ENCODE results near the gene MLC1. TPM values are rescaled to one million over a fixed set of nuclear protein-coding genes. Genes with fewer than 3 reads are reported as not detected.

Gene MLC1
- total and polyA plus RNA-seq, 10 of the 15 experiments (the other 5 are each of a cell fraction or from before 2014, with no cell fraction given) = 0.03 to 0.15 (median 0.07) TPM; not detected in 7

DNA sequence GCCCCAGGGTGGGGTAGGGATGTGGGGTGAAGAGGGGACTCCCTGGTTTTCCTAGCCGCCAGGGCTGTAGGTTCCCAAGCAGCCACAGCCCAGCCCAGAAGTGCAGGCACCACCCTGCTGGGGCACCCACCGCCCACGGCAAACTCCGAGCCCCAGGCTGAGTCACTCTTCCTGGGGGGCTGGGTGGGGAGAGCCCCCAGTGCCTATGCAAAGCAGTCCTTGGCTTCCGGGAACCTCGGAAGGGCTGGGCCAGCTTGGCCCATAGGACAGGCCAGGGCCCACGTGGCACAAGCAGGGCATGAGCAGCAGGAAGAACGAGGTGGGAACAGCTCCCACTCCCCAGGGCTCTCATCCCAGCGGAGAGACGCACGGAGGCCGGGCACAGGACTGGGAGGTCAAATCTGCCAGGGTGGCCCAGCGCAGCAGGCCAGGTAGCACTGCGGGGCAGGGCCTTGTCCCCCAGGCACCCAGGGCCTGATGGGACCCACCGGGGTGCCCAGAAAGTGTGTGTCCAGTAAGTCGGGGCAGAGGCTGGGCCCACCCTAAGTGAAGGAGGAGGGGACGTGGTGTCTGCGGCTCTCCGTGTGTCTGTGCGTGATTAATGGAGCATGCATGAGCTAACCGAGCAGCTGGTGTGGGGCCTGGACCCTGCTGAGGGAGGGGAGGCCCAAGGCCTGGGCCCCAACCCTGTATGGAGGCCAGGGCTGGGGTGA, 68.1 kb downstream of the MLC1 start (continued):
- TF ChIP-seq RB1 (IDR thresholded peaks at IDR 0.05; ENCODE audit: borderline replicate concordance) = no peak
- TF ChIP-seq HDGF (IDR thresholded peaks at IDR 0.05) = 0 out of 2 replicates have a peak, but pooled peaks have one; percentile 55
- no peak for TF ChIP-seq RBBP5 (conservative IDR thresholded peaks at IDR 0.05)
- TF ChIP-seq STAT1 (conservative IDR thresholded peaks at IDR 0.05) = no peak
- peak; percentile 71 for TF ChIP-seq ATF7 (IDR thresholded peaks at IDR 0.05; ENCODE audit: low read depth)
- TF ChIP-seq TCF12 (IDR thresholded peaks at IDR 0.05; ENCODE audit: low read depth, low read length) = peak; percentile 85
- no peak for TF ChIP-seq PAX8 (IDR thresholded peaks at IDR 0.05)
- peak; percentile 81; the same call in 1 of the 2 replicates for TF ChIP-seq PAX5 (IDR thresholded peaks at IDR 0.05; ENCODE audit: borderline replicate concordance, low read depth, low read length)
- TF ChIP-seq, protein P1, sequence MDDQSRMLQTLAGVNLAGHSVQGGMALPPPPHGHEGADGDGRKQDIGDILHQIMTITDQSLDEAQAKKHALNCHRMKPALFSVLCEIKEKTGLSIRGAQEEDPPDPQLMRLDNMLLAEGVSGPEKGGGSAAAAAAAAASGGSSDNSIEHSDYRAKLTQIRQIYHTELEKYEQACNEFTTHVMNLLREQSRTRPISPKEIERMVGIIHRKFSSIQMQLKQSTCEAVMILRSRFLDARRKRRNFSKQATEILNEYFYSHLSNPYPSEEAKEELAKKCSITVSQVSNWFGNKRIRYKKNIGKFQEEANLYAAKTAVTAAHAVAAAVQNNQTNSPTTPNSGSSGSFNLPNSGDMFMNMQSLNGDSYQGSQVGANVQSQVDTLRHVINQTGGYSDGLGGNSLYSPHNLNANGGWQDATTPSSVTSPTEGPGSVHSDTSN (IDR thresholded peaks at IDR 0.05; ENCODE audit: insufficient replicate concordance, low read depth, low read length) = no peak
- peak; percentile 54 for TF ChIP-seq NR2F1 (conservative IDR thresholded peaks at IDR 0.05)
- TF ChIP-seq ASH2L (IDR thresholded peaks at IDR 0.05; ENCODE audit: borderline replicate concordance, low read depth) = no peak
- no peak for TF ChIP-seq NFXL1 (IDR thresholded peaks at IDR 0.05; ENCODE audit: borderline replicate concordance)
- TF ChIP-seq IKZF1 (conservative IDR thresholded peaks at IDR 0.05) = peak; percentile 90
- TF ChIP-seq SRF (IDR thresholded peaks at IDR 0.05; ENCODE audit: low read depth in 2 of 2, low read length in 2 of 2) = 0 out of 4 replicates have a peak, but pooled peaks of 1 of the 2 experiments have one; percentile 11
- TF ChIP-seq IKZF2 (IDR thresholded peaks at IDR 0.05) = peak; percentile 82
- no peak for TF ChIP-seq MTA3 (IDR thresholded peaks at IDR 0.05; ENCODE audit: borderline replicate concordance, low read length)
- TF ChIP-seq ZNF24 (IDR thresholded peaks at IDR 0.05) = no peak
- TF ChIP-seq, protein P2, sequence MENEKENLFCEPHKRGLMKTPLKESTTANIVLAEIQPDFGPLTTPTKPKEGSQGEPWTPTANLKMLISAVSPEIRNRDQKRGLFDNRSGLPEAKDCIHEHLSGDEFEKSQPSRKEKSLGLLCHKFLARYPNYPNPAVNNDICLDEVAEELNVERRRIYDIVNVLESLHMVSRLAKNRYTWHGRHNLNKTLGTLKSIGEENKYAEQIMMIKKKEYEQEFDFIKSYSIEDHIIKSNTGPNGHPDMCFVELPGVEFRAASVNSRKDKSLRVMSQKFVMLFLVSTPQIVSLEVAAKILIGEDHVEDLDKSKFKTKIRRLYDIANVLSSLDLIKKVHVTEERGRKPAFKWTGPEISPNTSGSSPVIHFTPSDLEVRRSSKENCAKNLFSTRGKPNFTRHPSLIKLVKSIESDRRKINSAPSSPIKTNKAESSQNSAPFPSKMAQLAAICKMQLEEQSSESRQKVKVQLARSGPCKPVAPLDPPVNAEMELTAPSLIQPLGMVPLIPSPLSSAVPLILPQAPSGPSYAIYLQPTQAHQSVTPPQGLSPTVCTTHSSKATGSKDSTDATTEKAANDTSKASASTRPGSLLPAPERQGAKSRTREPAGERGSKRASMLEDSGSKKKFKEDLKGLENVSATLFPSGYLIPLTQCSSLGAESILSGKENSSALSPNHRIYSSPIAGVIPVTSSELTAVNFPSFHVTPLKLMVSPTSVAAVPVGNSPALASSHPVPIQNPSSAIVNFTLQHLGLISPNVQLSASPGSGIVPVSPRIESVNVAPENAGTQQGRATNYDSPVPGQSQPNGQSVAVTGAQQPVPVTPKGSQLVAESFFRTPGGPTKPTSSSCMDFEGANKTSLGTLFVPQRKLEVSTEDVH (IDR thresholded peaks at IDR 0.05; ENCODE audit: low read depth, partially characterized antibody) = no peak
- TF ChIP-seq, protein P3, sequence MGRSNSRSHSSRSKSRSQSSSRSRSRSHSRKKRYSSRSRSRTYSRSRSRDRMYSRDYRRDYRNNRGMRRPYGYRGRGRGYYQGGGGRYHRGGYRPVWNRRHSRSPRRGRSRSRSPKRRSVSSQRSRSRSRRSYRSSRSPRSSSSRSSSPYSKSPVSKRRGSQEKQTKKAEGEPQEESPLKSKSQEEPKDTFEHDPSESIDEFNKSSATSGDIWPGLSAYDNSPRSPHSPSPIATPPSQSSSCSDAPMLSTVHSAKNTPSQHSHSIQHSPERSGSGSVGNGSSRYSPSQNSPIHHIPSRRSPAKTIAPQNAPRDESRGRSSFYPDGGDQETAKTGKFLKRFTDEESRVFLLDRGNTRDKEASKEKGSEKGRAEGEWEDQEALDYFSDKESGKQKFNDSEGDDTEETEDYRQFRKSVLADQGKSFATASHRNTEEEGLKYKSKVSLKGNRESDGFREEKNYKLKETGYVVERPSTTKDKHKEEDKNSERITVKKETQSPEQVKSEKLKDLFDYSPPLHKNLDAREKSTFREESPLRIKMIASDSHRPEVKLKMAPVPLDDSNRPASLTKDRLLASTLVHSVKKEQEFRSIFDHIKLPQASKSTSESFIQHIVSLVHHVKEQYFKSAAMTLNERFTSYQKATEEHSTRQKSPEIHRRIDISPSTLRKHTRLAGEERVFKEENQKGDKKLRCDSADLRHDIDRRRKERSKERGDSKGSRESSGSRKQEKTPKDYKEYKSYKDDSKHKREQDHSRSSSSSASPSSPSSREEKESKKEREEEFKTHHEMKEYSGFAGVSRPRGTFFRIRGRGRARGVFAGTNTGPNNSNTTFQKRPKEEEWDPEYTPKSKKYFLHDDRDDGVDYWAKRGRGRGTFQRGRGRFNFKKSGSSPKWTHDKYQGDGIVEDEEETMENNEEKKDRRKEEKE (IDR thresholded peaks at IDR 0.05) = no peak
- TF ChIP-seq ZBED1 (IDR thresholded peaks at IDR 0.05; ENCODE audit: borderline replicate concordance) = no peak
- TF ChIP-seq, protein P4, sequence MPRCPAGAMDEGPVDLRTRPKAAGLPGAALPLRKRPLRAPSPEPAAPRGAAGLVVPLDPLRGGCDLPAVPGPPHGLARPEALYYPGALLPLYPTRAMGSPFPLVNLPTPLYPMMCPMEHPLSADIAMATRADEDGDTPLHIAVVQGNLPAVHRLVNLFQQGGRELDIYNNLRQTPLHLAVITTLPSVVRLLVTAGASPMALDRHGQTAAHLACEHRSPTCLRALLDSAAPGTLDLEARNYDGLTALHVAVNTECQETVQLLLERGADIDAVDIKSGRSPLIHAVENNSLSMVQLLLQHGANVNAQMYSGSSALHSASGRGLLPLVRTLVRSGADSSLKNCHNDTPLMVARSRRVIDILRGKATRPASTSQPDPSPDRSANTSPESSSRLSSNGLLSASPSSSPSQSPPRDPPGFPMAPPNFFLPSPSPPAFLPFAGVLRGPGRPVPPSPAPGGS (IDR thresholded peaks at IDR 0.05; ENCODE audit: borderline replicate concordance, insufficient read depth, low read depth, low read length, poor library complexity, severe bottlenecking) = peak; percentile 64
- TF ChIP-seq, protein P5, sequence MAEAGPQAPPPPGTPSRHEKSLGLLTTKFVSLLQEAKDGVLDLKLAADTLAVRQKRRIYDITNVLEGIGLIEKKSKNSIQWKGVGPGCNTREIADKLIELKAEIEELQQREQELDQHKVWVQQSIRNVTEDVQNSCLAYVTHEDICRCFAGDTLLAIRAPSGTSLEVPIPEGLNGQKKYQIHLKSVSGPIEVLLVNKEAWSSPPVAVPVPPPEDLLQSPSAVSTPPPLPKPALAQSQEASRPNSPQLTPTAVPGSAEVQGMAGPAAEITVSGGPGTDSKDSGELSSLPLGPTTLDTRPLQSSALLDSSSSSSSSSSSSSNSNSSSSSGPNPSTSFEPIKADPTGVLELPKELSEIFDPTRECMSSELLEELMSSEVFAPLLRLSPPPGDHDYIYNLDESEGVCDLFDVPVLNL (IDR thresholded peaks at IDR 0.05; ENCODE audit: low read depth, low read length) = no peak

All from GM12878 (cell line).